Rectal smooth muscle tissue (tissue), 1 donor: ENCODE measurements around the gene GNA14.
"Not testable (repeated sequence)": the region's sequence is repeated elsewhere in the genome, so short reads cannot be mapped to it uniquely, and the experiment has no call there.

Source experiments
- H3K27ac ChIP-seq: one replicate; pipeline ENCODE4 v1.7.0; 2013; ENCODE audit warnings: low read depth, low read length, inconsistent platforms
- H3K27me3 ChIP-seq: one replicate; pipeline ENCODE4 v1.7.0; 2013; ENCODE audit warnings: low read length; ENCODE audit not compliant: control insufficient read depth, insufficient read depth
- H3K36me3 ChIP-seq: one replicate; pipeline ENCODE4 v1.7.0; 2013; ENCODE audit warnings: low read length; ENCODE audit not compliant: control insufficient read depth, insufficient read depth
- H3K4me1 ChIP-seq: one replicate; pipeline ENCODE4 v1.7.0; 2013; ENCODE audit warnings: low read length; ENCODE audit not compliant: control insufficient read depth, insufficient read depth
- H3K4me3 ChIP-seq: one replicate; pipeline ENCODE4 v1.7.0; 2013; ENCODE audit warnings: low read length
- H3K9ac ChIP-seq: one replicate; pipeline ENCODE4 v1.7.0; 2013; ENCODE audit warnings: low read length

The GNA14 gene

DNA sequence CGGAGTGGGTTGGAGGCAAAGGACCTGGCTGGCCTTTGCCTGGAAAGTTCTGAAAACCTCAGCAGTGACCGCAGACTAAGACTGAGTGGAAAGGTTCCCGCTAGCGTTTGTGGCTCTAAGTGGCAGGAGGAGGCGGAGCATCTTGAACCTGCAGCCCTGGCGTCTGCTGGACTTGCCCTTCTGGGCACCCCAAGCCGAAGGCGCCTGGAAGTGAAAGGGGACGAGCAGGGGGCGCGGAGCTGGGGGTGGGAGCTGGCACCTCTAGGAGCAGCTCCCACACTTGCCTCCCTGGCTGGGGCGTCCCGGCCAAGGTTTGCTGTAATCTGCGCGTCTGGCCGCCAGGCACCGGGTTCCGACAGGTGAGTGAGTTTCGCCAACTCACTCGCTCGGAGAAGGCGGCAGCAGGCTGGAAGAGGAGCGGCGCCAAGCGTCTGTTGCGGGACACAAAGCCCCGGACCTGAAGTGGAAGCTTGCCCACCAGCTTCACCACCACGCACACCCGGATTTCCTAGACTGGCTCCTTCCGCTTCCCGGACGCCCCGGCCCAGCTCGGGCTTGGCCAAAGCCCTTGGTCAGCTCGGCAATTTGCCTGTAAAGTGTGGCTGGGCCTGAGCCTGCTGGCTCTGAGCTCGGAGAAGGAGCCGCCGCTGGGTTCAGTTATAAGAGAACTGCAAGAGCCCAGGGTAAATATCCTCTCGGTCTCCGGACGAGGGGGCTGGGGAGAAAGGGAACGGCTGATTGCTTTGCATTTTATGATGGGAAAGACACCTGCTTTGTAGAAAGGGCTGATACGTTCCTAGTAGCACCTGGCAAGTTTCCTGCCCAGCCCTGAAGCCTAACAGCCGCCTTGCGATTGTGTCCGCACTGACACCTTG lies at the start of gene GNA14:
GNA14 (minus strand) TSS at position 89 of the 875 bp plus-strand sequence. CDS start 529 bp downstream, outside the sequence.
- no peaks in the 10 kb centered on the region for H3K36me3 ChIP-seq
- H3K27ac ChIP-seq = peak within 1 kb of the TSS; percentile 40
- H3K4me1 ChIP-seq = peaks cover 2% of the 10 kb centered on the region
- H3K9ac ChIP-seq = peak within 1 kb of the TSS; percentile 40
- no peaks in the 10 kb centered on the region for H3K27me3 ChIP-seq
- H3K4me3 ChIP-seq = peak within 1 kb of the TSS; percentile 86

DNA sequence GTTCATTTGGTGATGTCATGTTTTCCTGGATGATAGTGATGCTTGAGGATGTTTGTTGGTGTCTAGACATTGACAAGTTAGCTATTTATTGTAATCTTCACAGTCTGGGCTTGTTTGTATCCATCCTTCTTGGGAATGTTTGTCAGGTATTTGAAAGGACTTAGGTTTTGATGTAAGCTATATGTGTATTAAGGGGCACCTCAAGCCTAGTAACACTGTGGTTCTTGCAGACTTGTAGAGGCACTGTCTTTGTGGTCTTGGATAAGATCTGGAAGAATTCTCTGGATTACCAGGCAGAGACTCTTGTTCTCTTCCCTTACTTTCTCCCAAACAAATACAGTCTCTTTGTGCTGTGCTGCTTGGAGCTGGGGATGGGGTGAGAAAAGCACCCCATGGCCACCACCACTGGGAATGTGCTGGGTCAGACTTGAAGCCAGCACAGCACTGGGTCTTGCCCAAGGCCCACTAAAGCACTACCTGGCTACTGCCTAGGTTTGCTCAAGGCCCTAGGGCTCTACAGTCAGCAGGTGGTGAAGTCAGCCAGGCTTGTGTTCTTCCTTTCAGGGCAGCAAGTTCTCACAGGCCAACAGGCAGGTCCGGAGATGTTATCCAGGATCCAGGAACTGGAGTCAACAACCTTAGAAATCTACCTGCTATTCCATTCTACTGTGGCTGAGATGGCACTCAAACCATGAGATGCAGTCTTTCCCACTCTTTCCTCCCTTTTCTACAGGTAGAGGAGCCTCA lies 49.3 kb upstream of the GNA14 start:
- no peak overlapping the region for H3K27ac ChIP-seq
- H3K4me1 ChIP-seq = no peaks in the 10 kb centered on the region
- no peaks in the 10 kb centered on the region for H3K36me3 ChIP-seq

DNA sequence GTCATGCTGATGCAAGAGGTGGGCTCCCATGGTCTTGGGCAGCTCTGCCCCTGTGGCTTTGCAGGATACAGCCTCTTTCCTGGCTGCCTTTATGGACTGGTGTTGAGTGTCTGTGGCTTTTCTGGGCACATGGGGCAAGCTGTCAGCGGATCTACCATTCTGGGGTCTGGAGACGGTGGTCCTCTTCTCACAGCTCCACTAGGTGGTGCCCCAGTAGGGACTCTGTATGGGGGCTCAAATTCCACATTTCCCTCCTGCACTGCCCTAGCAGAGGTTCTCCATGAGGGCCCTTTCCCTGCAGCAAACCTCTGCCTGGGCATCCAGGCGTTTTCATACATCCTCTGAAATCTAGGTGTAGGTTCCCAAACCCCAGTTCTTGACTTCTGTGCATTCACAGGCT lies 42.6 kb upstream of the GNA14 start:
- not testable (repeated sequence) for H3K27ac ChIP-seq, H3K4me1 ChIP-seq, H3K27me3 ChIP-seq, H3K4me3 ChIP-seq, H3K9ac ChIP-seq, H3K36me3 ChIP-seq

More for the DNA sequence above, 49.3 kb upstream of the GNA14 start:
- Histone ChIP-seq H3K4me3 (no peak overlapping the region), H3K27me3 (no peaks in the 10 kb centered on the region), H3K9ac (no peak overlapping the region)

DNA sequence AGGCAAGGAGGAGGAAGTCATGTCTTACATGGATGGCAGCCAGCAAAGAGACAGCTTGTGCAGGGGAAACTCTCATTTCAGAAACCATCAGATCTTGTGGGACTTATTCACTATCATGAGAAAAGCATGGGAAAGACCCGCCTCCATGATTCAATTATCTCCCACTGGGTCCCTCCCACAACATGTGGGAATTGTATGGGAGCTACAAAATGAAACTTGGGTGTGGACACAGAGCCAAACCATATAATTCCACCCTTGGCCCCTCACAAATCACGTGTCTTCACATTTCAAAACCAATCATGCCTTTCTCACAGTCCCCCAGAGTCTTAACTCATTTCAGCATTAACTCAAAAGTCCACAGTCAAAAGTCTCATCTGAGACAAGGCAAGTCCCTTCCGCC lies 42.0 kb upstream of the GNA14 start:
- H3K27ac ChIP-seq, H3K36me3 ChIP-seq, H3K9ac ChIP-seq, H3K27me3 ChIP-seq, H3K4me1 ChIP-seq, H3K4me3 ChIP-seq: not testable (repeated sequence)

DNA sequence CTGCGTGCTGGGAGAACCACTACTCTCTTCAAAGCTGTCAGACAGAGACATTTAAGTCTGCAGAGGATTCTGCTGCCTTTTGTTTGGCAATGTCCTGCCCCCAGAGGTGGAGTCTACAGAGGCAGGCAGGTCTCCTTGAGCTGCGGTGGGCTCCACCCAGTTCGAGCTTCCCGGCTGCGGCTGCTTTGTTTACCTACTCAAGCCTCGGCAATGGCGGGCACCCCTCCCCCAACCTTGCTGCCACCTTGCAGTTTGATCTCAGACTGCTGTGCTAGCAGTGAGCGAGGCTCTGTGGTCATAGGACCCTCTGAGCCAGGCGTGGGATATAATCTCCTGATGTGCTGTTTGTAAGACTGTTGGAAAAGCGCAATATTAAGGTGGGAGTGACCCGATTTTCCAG lies 39.6 kb upstream of the GNA14 start:
- not testable (repeated sequence) for H3K4me1 ChIP-seq, H3K4me3 ChIP-seq, H3K27ac ChIP-seq, H3K36me3 ChIP-seq, H3K27me3 ChIP-seq, H3K9ac ChIP-seq

DNA sequence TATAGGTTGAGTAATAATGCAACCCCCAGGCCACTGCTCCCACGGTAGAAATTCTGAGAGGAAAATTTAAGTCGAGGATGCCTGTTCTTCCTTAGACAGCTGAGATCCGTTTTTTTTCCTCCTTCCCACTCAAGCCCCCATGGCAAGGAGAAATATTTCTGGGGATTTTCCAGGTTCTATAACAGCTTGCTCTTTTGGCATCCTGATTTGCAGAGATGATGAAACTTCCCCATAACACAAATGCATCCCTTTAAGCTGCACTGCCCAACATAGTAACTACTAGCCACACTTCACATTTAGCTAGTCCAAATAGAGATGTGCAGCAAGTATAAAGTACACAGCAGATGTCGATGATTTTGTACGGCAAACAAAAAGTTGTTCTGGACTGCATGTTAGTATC lies 32.5 kb upstream of the GNA14 start:
- Histone ChIP-seq H3K4me3 (no peak overlapping the region), H3K36me3 (no peaks in the 10 kb centered on the region), H3K9ac (no peak overlapping the region), H3K27me3 (no peaks in the 10 kb centered on the region), H3K27ac (no peak overlapping the region), H3K4me1 (no peaks in the 10 kb centered on the region)

DNA sequence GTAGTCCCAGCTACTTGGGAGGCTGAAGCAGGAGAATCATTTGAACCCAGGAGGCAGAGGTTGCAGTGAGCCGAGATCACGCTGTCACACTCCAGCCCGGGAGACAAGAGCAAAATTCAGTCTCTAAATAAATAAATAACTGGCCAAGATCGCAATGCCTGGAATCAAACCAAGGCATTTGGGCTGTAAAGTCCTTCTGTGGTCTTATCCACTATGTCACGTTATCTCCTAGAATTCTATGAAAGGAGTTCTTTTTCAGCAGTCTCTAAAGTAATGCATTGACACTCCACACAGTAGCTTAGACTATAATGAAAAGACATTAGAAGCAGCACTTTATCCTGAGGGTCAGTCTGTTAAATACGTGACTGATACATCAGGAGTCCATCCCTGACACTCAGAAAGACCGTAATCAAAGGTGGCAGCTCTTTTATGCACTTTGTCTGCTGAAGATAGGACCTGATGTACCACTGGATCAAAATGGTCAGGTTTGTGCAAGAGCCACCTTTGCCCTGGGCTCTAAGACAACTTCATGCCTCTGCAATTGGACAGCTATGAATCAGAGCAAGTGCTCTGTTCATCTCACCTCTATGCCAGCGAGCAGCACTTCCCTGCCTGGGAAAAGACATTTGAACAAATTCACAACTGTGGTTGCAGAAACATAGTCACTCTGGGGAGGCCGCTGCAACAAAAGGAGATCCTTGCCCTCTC lies 31.7 kb upstream of the GNA14 start:
- Histone ChIP-seq H3K9ac (no peak overlapping the region), H3K4me1 (no peaks in the 10 kb centered on the region), H3K4me3 (no peak overlapping the region), H3K27me3 (no peaks in the 10 kb centered on the region), H3K36me3 (no peaks in the 10 kb centered on the region), H3K27ac (no peak overlapping the region)

DNA sequence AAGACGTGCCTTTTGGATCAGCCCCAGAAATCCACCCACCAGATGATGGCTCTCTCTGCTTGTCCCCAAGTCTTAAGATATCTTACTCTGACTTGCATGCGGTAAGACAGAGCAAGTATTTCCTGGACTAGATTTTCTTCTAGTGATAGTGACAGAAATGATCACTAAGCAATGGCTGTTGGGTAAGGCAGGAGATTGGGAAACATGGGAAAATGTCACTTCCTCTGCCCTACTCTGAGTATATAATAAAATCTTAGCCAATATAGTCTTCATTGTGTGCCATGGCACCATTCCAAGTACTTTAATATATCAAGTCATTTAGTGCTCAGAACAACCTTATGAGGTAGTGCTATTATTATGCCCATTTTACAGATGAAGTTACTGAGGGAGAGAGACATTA lies 31.0 kb upstream of the GNA14 start:
- no peak overlapping the region for H3K27ac ChIP-seq
- no peaks in the 10 kb centered on the region for H3K27me3 ChIP-seq
- H3K9ac ChIP-seq = no peak overlapping the region
- no peaks in the 10 kb centered on the region for H3K4me1 ChIP-seq
- H3K4me3 ChIP-seq = no peak overlapping the region
- H3K36me3 ChIP-seq = no peaks in the 10 kb centered on the region

DNA sequence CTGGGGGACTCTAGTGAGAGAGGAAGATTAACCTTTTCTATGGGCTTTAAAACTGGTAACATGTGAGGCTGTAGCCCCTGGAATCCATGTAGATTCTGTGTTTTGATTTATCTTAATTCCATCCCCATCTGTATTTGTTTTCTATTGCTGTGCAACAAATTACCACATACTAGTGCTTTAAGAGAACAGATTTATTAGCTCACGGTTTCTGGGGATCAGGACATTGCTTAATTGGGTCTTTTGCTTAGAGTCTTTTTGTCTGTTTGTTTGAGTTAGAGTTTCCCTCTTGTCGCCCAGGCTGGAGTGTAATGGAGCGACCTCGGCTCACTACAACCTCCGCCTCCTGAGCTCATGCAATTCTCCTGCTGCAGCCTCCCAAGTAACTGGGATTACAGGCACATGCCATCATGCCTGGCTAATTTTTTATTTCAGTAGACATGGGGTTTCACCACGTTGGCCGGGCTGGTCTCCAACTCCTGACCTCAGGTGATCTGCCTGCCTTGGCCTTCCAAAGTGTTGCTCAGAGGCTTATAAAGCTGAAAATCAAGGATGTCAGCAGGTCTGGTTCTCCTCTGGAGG lies 29.9 kb upstream of the GNA14 start:
- no peaks in the 10 kb centered on the region for H3K36me3 ChIP-seq
- H3K4me1 ChIP-seq = peaks cover 3% of the 10 kb centered on the region
- no peak overlapping the region for H3K9ac ChIP-seq
- no peak overlapping the region for H3K4me3 ChIP-seq
- no peak overlapping the region for H3K27ac ChIP-seq
- H3K27me3 ChIP-seq = no peaks in the 10 kb centered on the region

DNA sequence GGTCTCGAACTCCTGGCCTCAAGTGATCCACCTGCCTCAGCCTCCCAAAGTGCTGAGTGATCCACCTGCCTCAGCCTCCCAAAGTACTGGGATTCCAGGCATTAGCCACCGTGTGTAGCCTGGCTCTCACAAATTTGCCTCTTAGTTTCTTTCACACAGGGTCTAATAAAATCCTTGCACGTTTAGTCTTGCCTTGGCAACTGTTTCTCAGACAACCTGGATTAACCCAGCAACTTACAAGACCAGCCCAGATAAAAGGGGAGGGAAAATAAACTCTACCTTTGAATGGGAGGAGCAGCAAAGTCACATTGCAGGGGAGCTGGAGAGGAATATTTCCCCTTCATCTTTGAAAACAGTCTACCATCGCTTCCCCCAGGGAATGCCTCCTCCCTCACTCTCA lies 29.3 kb upstream of the GNA14 start:
- H3K4me1 ChIP-seq = peaks cover 3% of the 10 kb centered on the region
- H3K27me3 ChIP-seq = no peaks in the 10 kb centered on the region
- H3K9ac ChIP-seq = no peak overlapping the region
- H3K4me3 ChIP-seq = no peak overlapping the region
- H3K36me3 ChIP-seq = no peaks in the 10 kb centered on the region
- H3K27ac ChIP-seq = no peak overlapping the region

DNA sequence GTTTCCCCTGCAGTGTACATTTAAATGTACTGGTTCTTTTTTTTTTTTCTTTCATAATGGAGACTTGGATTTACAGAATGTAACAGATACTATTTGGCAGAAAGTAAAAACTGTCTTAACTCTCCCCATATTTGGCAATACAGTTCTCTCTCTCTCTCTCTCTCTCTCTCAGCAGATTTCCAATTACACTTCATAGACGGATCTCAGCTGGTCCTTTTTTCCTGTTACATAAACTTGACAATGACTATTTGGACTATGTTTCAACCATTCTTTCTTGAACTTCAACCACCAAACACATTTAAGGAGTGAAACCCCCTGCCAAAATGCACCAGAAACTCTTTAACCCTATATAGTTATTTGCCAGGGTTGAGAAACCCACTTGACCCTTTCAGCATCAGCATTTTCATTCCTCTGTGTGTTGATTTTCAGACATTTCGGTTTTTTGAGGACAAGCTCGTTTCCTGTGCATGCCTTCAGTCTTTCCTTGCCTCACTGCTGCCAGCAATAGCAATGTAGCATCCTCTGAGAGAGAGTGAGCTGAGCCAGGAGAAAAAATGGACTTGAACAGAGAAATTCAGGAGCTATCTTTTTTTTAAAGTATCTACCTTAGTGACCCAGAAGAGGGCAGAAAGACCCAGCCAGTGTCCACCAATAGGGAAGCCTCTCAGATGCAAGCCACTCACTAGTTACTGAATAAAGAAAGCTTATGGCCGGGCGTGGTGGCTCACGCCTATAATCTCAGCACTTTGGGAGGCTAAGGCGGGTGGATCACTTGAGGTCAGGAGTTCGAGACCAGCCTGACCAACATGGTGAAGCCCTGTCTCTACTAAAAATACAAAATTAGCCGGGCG lies 26.0 kb upstream of the GNA14 start:
- no peaks in the 10 kb centered on the region for H3K36me3 ChIP-seq
- no peak overlapping the region for H3K9ac ChIP-seq
- peaks cover 3% of the 10 kb centered on the region for H3K4me1 ChIP-seq
- no peaks in the 10 kb centered on the region for H3K27me3 ChIP-seq
- no peak overlapping the region for H3K4me3 ChIP-seq
- H3K27ac ChIP-seq = peak overlapping the region; percentile 36
